Nephron (organoid): Measurements from ENCODE around the gene PIAS4.

ENCODE experiments used
- H3K27ac Mint-ChIP-seq, 3 experiments: 2 replicates each; pipeline ENCODE4 v1.8.0; 2020; ENCODE audit warnings: mixed read lengths in 3 of 3, mild to moderate bottlenecking in 2 of 3, moderate library complexity in 1 of 3
- H3K27me3 Mint-ChIP-seq: 2 replicates; pipeline ENCODE4 v1.8.0; 2021; ENCODE audit warnings: low read depth, mild to moderate bottlenecking, moderate library complexity, mixed read lengths
- H3K36me3 Mint-ChIP-seq: 2 replicates; pipeline ENCODE4 v1.8.0; 2020; ENCODE audit warnings: low read depth, mixed read lengths
- H3K4me1 Mint-ChIP-seq: 2 replicates; pipeline ENCODE4 v1.8.0; 2020; ENCODE audit warnings: mixed read lengths
- H3K4me3 Mint-ChIP-seq, 3 experiments: 2 replicates each; pipeline ENCODE4 v1.8.0; 2020; ENCODE audit warnings: mild to moderate bottlenecking in 3 of 3, mixed read lengths in 3 of 3, moderate library complexity in 2 of 3
- H3K9me3 Mint-ChIP-seq: 2 replicates; pipeline ENCODE4 v1.8.0; 2020; ENCODE audit warnings: mixed read lengths
- TF ChIP-seq, protein P1 (sequence below), 3 experiments: fragments of 200-600 bp; sonication (generic); IDR thresholded peaks; one replicate each; pipeline ENCODE4 v1.5.0; 2021; ENCODE audit warnings: antibody characterized with exemption in 3 of 3; ENCODE audit not compliant: unreplicated experiment in 3 of 3

PIAS4 gene

DNA sequence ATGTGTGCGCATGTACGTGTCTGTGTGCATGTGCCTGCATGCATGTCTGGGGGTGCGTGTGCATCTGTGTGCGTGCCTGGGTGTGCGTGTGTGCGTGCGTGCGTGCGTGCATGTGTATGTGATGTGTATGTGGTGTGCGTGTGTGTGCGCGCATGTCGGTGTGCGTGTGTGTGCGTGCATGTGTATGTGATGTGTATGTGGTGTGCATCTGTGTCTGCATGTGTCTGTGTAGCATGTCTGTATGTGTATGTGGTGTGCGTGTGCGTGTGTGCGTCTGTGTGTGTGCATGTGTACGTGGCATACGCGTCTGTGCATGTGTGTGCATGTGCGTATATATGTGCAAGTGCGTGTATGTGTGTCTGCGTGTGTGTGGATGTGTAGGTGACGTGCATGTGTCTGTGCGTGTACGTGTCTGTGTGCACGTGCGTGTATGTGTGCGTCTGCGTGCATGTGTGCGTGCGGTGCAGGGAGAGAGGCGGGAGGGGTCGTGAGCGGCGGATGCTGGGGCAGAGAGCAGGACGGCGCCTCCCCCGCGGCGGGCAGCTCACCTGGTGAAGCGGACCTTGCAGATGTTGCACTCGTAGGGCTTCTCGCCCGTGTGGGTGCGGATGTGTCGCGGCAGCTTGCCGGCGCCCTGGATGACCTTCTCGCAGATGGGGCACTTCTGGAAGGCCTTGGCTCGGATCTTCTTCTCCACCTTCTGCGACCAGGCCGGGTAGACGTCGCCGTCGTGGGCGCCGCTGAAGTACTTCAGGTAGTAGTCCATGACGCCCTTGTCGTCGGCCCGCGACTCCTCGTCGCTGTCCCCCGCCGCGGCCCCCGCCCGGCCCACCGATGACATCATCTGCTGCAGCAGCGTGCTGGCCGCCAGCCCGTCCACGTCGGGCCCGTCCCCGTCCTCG lies 46.1 kb downstream of the PIAS4 start:
- H3K9me3 Mint-ChIP-seq, result no peaks in the 10 kb centered on the region
- no peak overlapping the region for H3K4me3 Mint-ChIP-seq
- TF ChIP-seq, protein P1, sequence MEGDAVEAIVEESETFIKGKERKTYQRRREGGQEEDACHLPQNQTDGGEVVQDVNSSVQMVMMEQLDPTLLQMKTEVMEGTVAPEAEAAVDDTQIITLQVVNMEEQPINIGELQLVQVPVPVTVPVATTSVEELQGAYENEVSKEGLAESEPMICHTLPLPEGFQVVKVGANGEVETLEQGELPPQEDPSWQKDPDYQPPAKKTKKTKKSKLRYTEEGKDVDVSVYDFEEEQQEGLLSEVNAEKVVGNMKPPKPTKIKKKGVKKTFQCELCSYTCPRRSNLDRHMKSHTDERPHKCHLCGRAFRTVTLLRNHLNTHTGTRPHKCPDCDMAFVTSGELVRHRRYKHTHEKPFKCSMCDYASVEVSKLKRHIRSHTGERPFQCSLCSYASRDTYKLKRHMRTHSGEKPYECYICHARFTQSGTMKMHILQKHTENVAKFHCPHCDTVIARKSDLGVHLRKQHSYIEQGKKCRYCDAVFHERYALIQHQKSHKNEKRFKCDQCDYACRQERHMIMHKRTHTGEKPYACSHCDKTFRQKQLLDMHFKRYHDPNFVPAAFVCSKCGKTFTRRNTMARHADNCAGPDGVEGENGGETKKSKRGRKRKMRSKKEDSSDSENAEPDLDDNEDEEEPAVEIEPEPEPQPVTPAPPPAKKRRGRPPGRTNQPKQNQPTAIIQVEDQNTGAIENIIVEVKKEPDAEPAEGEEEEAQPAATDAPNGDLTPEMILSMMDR (IDR thresholded peaks at IDR 0.05; ENCODE audit: unreplicated experiment in 3 of 3), result no peak
- H3K27ac Mint-ChIP-seq, result peak overlapping the region in 1 of 3 experiments; percentile 41
- H3K36me3 Mint-ChIP-seq, result peaks cover 38% of the 10 kb centered on the region
- no peaks in the 10 kb centered on the region for H3K27me3 Mint-ChIP-seq
- H3K4me1 Mint-ChIP-seq, result peaks cover 6% of the 10 kb centered on the region

GRCh38 chr19:4054441-4055208 lies 47.1 kb downstream of the PIAS4 start:
- Mint-ChIP-seq H3K4me3 (no peak overlapping the region), H3K36me3 (peaks cover 37% of the 10 kb centered on the region), H3K27me3 (no peaks in the 10 kb centered on the region), H3K27ac (no peak overlapping the region), H3K9me3 (no peaks in the 10 kb centered on the region), H3K4me1 (peaks cover 6% of the 10 kb centered on the region)
- TF ChIP-seq, protein P1 (IDR thresholded peaks at IDR 0.05; ENCODE audit: unreplicated experiment in 3 of 3), result no peak

DNA sequence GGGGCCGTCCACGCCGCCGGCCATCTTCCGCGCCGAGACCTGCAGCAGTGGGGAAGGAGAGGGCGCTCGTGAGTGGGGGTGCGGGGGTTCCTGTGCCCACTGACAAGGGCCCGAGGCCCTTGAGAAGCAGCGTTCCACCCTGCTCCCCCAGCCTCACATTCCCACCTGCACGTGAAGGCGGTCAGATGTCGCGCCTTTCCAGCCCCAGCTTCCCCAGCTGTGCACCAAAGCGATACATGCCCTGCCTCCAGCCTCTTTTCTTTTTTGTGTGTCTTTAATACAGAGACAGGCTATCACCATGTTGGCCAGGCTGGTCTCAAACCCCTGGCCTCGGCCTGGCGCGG lies 47.6 kb downstream of the PIAS4 start:
- no peaks in the 10 kb centered on the region for H3K27me3 Mint-ChIP-seq
- peaks cover 6% of the 10 kb centered on the region for H3K4me1 Mint-ChIP-seq
- H3K27ac Mint-ChIP-seq, result no peak overlapping the region
- H3K36me3 Mint-ChIP-seq, result peaks cover 33% of the 10 kb centered on the region
- no peaks in the 10 kb centered on the region for H3K9me3 Mint-ChIP-seq
- TF ChIP-seq, protein P1 (IDR thresholded peaks at IDR 0.05; ENCODE audit: unreplicated experiment in 3 of 3), result no peak
- H3K4me3 Mint-ChIP-seq, result no peak overlapping the region

GRCh38 chr19:4057931-4058692 lies 50.6 kb downstream of the PIAS4 start:
- Mint-ChIP-seq H3K4me3 (no peak overlapping the region), H3K27me3 (no peaks in the 10 kb centered on the region), H3K36me3 (peaks cover 18% of the 10 kb centered on the region), H3K27ac (no peak overlapping the region), H3K9me3 (no peaks in the 10 kb centered on the region), H3K4me1 (peaks cover 6% of the 10 kb centered on the region)
- TF ChIP-seq, protein P1 (IDR thresholded peaks at IDR 0.05; ENCODE audit: unreplicated experiment in 3 of 3), result no peak

- Mint-ChIP-seq H3K9me3 (no peaks in the 10 kb centered on the region), H3K27ac (no peak overlapping the region), H3K36me3 (peaks cover 11% of the 10 kb centered on the region), H3K27me3 (no peaks in the 10 kb centered on the region), H3K4me3 (no peak overlapping the region), H3K4me1 (peaks cover 5% of the 10 kb centered on the region)
- TF ChIP-seq, protein P1 (IDR thresholded peaks at IDR 0.05; ENCODE audit: unreplicated experiment in 3 of 3), result no peak
Measured at GRCh38 chr19:4058693-4059452, 51.3 kb downstream of the PIAS4 start.
